OCI-LY7 (cell line): Measurements from ENCODE around the gene ZMYND15.

Source experiments
- EZH2phosphoT487 ChIP-seq: fragments of 200-600 bp; sonication (generic); IDR thresholded peaks from 2 replicates; pipeline ENCODE4 v1.6.1; 2018; ENCODE audit warnings: low read depth, borderline replicate concordance, mild to moderate bottlenecking, mixed run types, antibody characterized with exemption, low read length, moderate library complexity, mixed read lengths
- TF ChIP-seq, protein P1 (sequence below): fragments of 200-600 bp; sonication (generic); conservative IDR thresholded peaks from 2 replicates; pipeline ENCODE4 v1.5.1; 2014; ENCODE audit warnings: mild to moderate bottlenecking, antibody characterized with exemption, low read length, moderate library complexity, mixed read lengths

DNA sequence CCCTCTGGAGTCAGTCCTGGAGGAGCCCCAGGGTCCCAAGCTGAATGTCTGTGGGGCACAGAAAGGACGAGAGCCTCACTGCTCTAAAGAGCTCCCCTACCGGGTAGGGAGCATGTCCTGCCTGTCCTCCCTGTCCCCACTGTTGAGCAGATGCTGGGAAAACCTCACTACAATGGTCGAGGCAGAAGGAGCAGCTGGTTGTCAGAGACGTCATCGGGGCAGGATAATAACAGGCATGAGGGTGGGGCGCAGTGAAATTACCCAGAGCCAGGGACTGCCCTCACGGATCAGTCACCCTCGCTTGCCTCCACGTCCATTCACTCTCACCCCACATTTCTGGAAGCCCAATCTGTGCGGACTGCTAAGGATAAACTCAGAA lies 32.6 kb downstream of the ZMYND15 start:
- TF ChIP-seq, protein P1, sequence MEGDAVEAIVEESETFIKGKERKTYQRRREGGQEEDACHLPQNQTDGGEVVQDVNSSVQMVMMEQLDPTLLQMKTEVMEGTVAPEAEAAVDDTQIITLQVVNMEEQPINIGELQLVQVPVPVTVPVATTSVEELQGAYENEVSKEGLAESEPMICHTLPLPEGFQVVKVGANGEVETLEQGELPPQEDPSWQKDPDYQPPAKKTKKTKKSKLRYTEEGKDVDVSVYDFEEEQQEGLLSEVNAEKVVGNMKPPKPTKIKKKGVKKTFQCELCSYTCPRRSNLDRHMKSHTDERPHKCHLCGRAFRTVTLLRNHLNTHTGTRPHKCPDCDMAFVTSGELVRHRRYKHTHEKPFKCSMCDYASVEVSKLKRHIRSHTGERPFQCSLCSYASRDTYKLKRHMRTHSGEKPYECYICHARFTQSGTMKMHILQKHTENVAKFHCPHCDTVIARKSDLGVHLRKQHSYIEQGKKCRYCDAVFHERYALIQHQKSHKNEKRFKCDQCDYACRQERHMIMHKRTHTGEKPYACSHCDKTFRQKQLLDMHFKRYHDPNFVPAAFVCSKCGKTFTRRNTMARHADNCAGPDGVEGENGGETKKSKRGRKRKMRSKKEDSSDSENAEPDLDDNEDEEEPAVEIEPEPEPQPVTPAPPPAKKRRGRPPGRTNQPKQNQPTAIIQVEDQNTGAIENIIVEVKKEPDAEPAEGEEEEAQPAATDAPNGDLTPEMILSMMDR: no peak
- no peak for TF ChIP-seq EZH2phosphoT487
